Type B pancreatic cell (in vitro differentiated cells): ENCODE measurements around the gene USP35. TPM values are rescaled to one million over a fixed set of nuclear protein-coding genes. Genes with fewer than 3 reads are reported as not detected.
"Not testable (repeated sequence)": the region's sequence is repeated elsewhere in the genome, so short reads cannot be mapped to it uniquely, and the experiment has no call there.

ENCODE experiments used
- DNase-seq: peaks from one replicate; pipeline ENCODE4 v3.0.0; 2021; ENCODE audit warnings: mixed read lengths; ENCODE audit not compliant: unreplicated experiment; ENCODE audit errors: extremely low spot score
- H3K27ac Mint-ChIP-seq: 2 replicates; pipeline ENCODE4 v1.8.0; 2021; ENCODE audit warnings: mild to moderate bottlenecking, mixed read lengths
- H3K27me3 Mint-ChIP-seq: 2 replicates; pipeline ENCODE4 v1.8.0; 2021; ENCODE audit warnings: mixed read lengths
- H3K36me3 Mint-ChIP-seq: 2 replicates; pipeline ENCODE4 v1.8.0; 2021; ENCODE audit warnings: mixed read lengths
- H3K4me1 Mint-ChIP-seq: one replicate; pipeline ENCODE4 v1.8.0; 2021; ENCODE audit warnings: mixed read lengths; ENCODE audit not compliant: unreplicated experiment
- H3K4me3 Mint-ChIP-seq: 2 replicates; pipeline ENCODE4 v1.8.0; 2021; ENCODE audit warnings: mild to moderate bottlenecking, mixed read lengths
- H3K9me3 Mint-ChIP-seq: 2 replicates; pipeline ENCODE4 v1.8.0; 2021; ENCODE audit warnings: mixed read lengths
- total RNA-seq: library from RNA; stranded (reverse); gene quantifications from 2 replicates; pipeline ENCODE4 v1.2.1, GENCODE V29; 2021; ENCODE audit warnings: low replicate concordance
- TF ChIP-seq, protein P1 (sequence below): fragments of 200-600 bp; sonication (generic); conservative IDR thresholded peaks from 2 replicates; pipeline ENCODE4 v1.5.0; 2021; ENCODE audit warnings: antibody characterized with exemption, mild to moderate bottlenecking

USP35 gene
- total RNA-seq, 1 donor from 2014 or later = 9.7 TPM

DNA sequence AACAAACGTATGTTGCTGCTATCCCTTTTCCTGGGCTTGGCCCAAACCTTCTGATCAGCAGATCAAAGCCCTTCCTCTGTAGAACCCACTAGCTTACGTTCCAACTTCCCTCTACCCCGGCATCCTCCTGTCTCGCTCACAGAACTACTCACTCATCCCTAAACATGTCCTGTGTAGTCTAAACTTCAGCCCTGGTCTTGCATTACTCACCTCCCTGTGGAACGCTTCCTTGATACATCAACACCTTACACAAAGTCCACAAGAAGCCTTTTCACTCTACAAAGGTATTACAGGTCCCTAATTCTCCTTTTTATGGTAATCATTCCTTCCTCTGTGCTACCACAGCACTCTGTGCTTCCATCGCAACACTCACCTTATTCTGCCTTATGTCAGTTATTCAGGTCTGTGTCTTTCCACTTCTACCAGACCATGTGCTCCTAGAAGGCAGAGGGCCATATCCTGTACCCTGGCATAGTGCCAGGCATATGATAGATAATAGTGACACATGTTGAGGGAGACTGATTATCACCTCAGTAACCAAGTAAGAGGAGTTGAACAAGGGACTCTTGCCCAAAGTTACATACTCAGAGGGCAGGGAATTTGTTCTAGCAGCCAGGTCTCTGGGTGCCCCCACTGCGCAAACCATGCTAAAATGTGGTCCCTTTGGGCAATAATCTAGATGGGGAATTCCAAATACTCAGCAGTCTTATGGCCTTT lies 41.6 kb downstream of the USP35 start:
- no peaks in the 10 kb centered on the region for H3K27me3 Mint-ChIP-seq
- H3K36me3 Mint-ChIP-seq = peaks cover 7% of the 10 kb centered on the region
- no peak overlapping the region for H3K27ac Mint-ChIP-seq
- no peak for DNase-seq
- peaks cover 11% of the 10 kb centered on the region for H3K4me1 Mint-ChIP-seq
- TF ChIP-seq, protein P1, sequence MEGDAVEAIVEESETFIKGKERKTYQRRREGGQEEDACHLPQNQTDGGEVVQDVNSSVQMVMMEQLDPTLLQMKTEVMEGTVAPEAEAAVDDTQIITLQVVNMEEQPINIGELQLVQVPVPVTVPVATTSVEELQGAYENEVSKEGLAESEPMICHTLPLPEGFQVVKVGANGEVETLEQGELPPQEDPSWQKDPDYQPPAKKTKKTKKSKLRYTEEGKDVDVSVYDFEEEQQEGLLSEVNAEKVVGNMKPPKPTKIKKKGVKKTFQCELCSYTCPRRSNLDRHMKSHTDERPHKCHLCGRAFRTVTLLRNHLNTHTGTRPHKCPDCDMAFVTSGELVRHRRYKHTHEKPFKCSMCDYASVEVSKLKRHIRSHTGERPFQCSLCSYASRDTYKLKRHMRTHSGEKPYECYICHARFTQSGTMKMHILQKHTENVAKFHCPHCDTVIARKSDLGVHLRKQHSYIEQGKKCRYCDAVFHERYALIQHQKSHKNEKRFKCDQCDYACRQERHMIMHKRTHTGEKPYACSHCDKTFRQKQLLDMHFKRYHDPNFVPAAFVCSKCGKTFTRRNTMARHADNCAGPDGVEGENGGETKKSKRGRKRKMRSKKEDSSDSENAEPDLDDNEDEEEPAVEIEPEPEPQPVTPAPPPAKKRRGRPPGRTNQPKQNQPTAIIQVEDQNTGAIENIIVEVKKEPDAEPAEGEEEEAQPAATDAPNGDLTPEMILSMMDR = no peak
- no peak overlapping the region for H3K4me3 Mint-ChIP-seq
- H3K9me3 Mint-ChIP-seq = no peaks in the 10 kb centered on the region

GRCh38 chr11:78231962-78232501 lies 43.3 kb downstream of the USP35 start:
- Mint-ChIP-seq H3K27me3 (no peaks in the 10 kb centered on the region), H3K4me3 (peak overlapping the region; percentile 39), H3K4me1 (peaks cover 11% of the 10 kb centered on the region), H3K9me3 (no peaks in the 10 kb centered on the region), H3K27ac (peak overlapping the region; percentile 47), H3K36me3 (peaks cover 14% of the 10 kb centered on the region)
- TF ChIP-seq, protein P1 = no peak
- DNase-seq = no peak

GRCh38 chr11:78233046-78233445 lies 44.3 kb downstream of the USP35 start:
- not testable (repeated sequence) for H3K27me3 Mint-ChIP-seq, H3K9me3 Mint-ChIP-seq, H3K4me3 Mint-ChIP-seq, DNase-seq, H3K27ac Mint-ChIP-seq
- H3K36me3 Mint-ChIP-seq = peaks cover 21% of the 10 kb centered on the region
- peaks cover 11% of the 10 kb centered on the region for H3K4me1 Mint-ChIP-seq

DNA sequence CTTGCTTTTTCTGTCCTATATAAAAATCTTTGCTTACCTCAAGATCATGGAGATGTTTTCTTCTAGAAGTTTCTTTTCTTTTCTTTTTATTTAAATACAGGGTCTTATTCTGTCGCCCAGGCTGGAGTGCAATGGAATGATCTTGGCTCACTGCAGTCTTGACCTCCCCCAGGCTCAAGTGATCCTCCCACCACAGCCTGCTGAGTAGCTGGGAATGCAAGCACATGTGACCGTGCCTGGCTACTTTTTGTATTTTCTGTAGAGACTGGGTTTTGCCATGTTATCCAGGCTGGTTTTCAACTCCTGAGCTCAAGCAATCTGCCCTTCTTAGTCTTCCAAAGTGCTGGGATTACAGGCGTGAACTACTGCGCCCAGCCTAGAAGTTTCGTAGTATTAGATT lies 45.3 kb downstream of the USP35 start:
- Mint-ChIP-seq H3K9me3 (no peaks in the 10 kb centered on the region), H3K27ac (no peak overlapping the region), H3K27me3 (no peaks in the 10 kb centered on the region), H3K4me3 (no peak overlapping the region), H3K36me3 (peaks cover 26% of the 10 kb centered on the region), H3K4me1 (peaks cover 7% of the 10 kb centered on the region)
- TF ChIP-seq, protein P1 = no peak
- no peak for DNase-seq

DNA sequence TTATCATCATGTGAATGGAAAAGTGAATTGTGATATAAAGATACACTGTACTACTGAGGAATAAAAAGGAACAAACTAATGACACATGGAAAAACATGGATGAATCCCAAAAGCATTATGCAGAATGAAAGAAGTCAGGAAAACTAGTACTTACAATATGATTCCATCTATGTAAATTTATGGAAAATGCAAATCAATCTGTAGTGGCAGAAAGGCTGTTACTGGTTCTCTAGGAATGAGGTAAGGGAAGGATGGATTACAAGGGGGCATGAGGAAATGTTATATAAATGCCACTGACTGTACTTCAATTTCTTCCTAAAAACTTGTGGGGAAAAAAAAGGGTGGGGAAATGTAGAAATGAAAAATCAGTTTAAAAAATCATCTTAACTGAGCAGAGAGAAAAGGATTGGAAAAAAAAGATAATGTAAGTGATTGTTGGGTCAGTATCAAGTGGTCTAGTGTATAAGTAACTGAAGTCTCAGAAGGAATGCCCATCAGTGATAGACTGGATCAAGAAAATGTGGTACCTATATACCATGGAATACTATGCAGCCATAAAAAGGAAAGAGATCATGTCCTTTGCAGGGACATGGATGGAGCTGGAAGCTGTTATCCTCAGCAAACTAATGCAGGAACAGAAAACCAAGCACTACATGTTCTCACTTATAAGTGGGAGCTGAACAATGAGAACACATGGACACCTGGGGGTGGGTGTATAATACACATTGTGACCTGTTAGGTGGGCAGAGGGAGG lies 48.8 kb downstream of the USP35 start:
- no peak overlapping the region for H3K27ac Mint-ChIP-seq
- peaks cover under 1% of the 10 kb centered on the region for H3K4me1 Mint-ChIP-seq
- H3K4me3 Mint-ChIP-seq = no peak overlapping the region
- no peak for DNase-seq
- H3K36me3 Mint-ChIP-seq = peaks cover 34% of the 10 kb centered on the region
- TF ChIP-seq, protein P1 = no peak
- no peaks in the 10 kb centered on the region for H3K27me3 Mint-ChIP-seq
- H3K9me3 Mint-ChIP-seq = peaks cover 10% of the 10 kb centered on the region

DNA sequence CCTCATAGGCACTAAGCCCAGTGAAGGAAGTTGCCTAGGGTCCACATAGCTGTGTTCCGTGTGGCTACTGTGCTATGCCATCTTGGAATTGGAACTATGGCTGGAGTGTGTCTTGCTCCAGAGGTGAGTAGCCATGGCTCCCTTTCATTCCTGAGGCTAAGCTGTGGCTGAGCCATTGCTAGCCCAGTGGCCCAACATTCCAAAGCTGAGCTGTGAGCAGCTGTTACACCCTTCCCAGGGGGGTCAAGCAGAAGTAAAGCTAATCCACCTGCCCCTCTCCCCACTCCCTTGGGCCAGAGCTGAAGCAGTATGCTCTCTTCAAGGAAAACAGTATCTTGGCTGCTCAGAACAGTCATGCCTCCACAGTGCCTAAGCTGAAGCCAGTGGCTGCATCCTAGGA lies 51.1 kb downstream of the USP35 start:
- Mint-ChIP-seq H3K9me3 (peaks cover 10% of the 10 kb centered on the region), H3K4me3 (no peak overlapping the region), H3K27me3 (no peaks in the 10 kb centered on the region), H3K4me1 (no peaks in the 10 kb centered on the region), H3K36me3 (peaks cover 43% of the 10 kb centered on the region), H3K27ac (no peak overlapping the region)
- DNase-seq = no peak
- TF ChIP-seq, protein P1 = no peak
